ENCODE results near the gene TNFAIP6.

Gene TNFAIP6

DNA sequence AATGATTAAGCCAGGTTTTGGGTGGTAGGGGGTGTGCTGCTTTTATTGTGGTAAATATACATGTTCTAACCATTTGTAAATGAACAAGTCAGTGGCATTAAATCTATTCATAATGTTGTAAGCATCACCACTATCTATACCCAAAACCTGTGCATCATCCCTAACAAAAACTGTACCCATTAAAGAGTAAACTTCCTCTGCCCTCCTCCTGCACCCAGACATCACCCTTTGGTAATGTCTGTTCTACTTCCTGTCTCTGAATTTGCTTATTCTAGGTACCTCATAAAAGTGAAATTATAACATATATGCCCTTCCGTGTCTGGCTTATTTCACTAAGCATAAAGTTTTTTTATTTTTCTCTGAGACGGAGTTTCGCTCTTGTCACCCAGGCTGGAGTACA is 66.4 kb downstream of the TNFAIP6 start:
- no peak for DNase-seq
